Neuron (in vitro differentiated cells): Measurements from ENCODE around the gene SNTG2.

Source experiments
- H2AFZ ChIP-seq: one replicate; pipeline ENCODE4 v1.6.1; 2013; ENCODE audit warnings: low read depth, mild to moderate bottlenecking, inconsistent platforms, low read length, moderate library complexity
- H3K27me3 ChIP-seq: one replicate; pipeline ENCODE4 v1.6.1; 2013; ENCODE audit warnings: low read length; ENCODE audit not compliant: insufficient read depth
- H3K36me3 ChIP-seq: one replicate; pipeline ENCODE4 v1.6.1; 2013; ENCODE audit warnings: low read length; ENCODE audit not compliant: insufficient read depth
- H3K4me1 ChIP-seq: one replicate; pipeline ENCODE4 v1.6.1; 2013; ENCODE audit warnings: low read length; ENCODE audit not compliant: insufficient read depth
- H3K4me3 ChIP-seq: 2 replicates; pipeline ENCODE4 v1.5.1; 2013; ENCODE audit warnings: mild to moderate bottlenecking, low read length, moderate library complexity
- H3K9me3 ChIP-seq: one replicate; pipeline ENCODE4 v1.6.1; 2013; ENCODE audit warnings: low read length

The SNTG2 gene

DNA sequence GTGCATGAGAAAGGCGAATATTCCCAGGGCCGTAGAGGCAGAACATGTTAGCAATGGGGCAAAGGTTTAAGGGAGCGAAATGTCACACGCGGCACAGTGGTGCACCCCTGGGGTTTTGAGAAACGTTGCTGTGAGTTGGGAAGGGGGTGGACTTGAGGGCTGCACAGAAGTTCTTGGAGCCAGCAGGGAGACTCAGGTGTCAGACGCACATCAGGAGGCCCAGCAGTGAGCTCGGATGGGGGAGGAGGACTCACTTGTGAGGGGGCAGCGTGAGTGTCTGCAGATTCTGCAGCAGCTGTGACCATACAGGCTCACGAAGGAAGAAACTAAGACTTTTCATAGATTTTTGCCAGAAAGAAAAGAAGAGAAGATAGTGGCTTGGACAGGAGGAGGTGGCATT lies 218.2 kb downstream of the SNTG2 start:
- no peaks in the 10 kb centered on the region for H3K36me3 ChIP-seq
- H3K4me3 ChIP-seq = no peak overlapping the region
- no peaks in the 10 kb centered on the region for H3K4me1 ChIP-seq
- H3K27me3 ChIP-seq = no peaks in the 10 kb centered on the region
- no peaks in the 10 kb centered on the region for H3K9me3 ChIP-seq
- no peak overlapping the region for H2AFZ ChIP-seq

DNA sequence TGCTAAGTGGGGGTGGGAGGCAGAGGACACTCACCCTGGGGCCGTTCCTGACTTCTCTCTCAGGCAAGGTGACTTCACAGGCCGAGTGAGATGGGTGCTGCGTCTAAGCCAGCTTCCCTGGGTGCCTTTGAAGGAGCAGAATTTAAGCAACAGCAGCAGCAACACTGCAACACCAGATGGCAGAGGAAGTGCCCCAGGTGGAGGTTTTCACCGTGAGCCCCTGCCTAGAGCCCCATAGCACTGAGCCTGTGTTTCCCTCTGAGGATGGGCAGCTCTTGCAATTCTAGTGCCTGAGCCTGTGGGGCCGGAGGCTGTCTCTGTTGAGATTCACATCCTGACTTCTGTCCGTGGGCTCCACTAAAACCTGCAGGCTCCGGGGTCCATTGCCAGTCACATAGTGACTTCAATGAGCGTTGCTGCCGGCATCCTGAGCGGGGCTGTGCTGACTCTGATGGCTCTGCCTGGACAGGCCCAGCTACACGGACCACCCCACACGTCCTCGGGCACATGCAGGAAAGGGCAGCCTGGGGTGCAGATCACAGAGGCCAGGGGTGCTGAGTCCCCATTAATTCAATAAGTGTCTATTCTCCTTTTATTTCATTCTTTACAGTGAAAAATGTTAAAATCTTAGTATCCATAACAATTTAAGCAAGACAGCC lies 218.8 kb downstream of the SNTG2 start:
- Histone ChIP-seq H3K36me3 (no peaks in the 10 kb centered on the region), H3K27me3 (no peaks in the 10 kb centered on the region)

GRCh38 chr2:1170241-1170640 lies 219.6 kb downstream of the SNTG2 start:
- Histone ChIP-seq H3K36me3 (no peaks in the 10 kb centered on the region), H3K27me3 (no peaks in the 10 kb centered on the region), H3K4me1 (no peaks in the 10 kb centered on the region), H2AFZ (no peak overlapping the region), H3K9me3 (no peaks in the 10 kb centered on the region), H3K4me3 (no peak overlapping the region)

More for the DNA sequence above, 218.8 kb downstream of the SNTG2 start:
- Histone ChIP-seq H3K4me3 (no peak overlapping the region), H2AFZ (no peak overlapping the region), H3K4me1 (no peaks in the 10 kb centered on the region), H3K9me3 (no peaks in the 10 kb centered on the region)

DNA sequence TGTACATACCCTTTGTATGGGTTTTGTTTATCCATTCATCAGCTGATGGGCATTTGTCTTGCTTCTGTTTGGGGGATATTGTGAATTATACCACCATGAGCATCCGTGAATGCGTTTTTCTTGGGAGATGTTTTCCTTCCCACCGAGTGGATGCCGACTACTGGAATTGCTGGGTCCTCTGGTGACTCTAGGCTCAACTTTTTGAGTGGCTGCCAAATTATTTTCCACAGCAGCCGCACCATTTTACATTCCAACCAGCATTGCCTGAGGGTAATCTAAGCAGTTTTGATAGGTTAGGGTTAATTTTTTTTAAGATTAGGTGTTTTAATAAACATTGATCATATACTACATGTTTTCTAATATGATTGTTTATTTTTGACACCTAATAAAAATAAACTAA lies 220.1 kb downstream of the SNTG2 start:
- Histone ChIP-seq H2AFZ (no peak overlapping the region), H3K4me1 (no peaks in the 10 kb centered on the region), H3K9me3 (no peaks in the 10 kb centered on the region), H3K36me3 (no peaks in the 10 kb centered on the region), H3K27me3 (no peaks in the 10 kb centered on the region), H3K4me3 (no peak overlapping the region)

DNA sequence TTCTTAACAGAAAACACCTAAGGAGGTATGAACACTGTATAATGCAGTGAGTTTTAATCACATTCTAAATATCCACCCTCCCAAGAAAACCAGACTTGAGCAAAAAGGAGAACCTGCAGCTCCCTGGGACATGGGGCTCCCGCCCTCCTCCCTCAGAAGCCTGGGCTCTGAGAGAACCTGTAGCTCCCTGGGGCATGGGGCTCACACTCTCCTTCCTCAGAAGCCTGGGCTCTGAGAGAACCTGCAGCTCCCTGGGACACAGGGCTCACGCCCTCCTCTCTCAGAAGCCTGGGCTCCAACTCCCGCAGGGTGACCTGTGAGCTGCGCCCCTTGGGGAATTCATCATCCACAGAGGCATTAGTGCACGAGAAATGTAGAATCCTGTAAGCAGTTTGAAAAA lies 222.9 kb downstream of the SNTG2 start:
- no peaks in the 10 kb centered on the region for H3K9me3 ChIP-seq
- no peak overlapping the region for H3K4me3 ChIP-seq
- no peak overlapping the region for H2AFZ ChIP-seq
- H3K27me3 ChIP-seq = no peaks in the 10 kb centered on the region
- no peaks in the 10 kb centered on the region for H3K36me3 ChIP-seq
- H3K4me1 ChIP-seq = no peaks in the 10 kb centered on the region

DNA sequence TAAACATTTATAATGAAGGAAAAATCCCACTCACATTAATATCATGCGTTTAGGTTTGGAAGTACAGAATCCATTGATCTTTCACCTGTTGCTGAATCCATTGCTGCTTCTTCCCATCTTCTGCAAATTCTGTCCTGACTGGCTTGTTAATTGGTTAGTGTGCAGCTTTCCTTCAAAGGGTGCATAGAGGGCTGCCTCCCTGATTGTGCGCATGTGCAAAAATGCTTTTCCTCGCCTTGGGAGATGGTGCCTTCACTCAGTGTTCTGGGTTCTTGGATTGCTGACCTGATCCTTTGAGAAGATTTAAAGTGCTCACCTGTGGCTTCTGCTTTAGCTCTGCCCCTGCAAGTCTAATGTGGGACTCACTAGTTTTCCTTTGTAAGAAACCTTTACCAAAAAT lies 231.2 kb downstream of the SNTG2 start:
- Histone ChIP-seq H3K4me1 (no peaks in the 10 kb centered on the region), H2AFZ (no peak overlapping the region), H3K36me3 (no peaks in the 10 kb centered on the region), H3K9me3 (no peaks in the 10 kb centered on the region), H3K4me3 (no peak overlapping the region), H3K27me3 (no peaks in the 10 kb centered on the region)

DNA sequence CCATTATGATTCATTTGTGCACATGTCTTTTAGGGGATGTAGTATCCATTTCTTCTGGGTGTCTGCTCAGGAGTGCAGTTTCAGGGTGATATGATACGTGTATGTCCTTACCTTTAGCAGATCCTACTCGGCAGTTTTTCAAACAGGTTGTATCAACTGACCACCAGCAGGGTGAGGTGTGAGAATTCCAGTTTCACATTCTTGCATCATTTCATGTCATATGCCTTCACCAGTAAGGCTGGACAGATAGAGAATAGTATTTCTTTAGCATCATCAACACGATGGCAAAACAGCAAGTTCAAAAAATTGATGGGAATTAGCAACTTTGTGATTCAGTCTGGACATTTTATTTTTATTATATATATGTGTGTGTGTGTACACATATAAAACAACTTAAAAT lies 232.7 kb downstream of the SNTG2 start:
- H3K4me1 ChIP-seq = no peaks in the 10 kb centered on the region
- no peak overlapping the region for H2AFZ ChIP-seq
- H3K36me3 ChIP-seq = no peaks in the 10 kb centered on the region

DNA sequence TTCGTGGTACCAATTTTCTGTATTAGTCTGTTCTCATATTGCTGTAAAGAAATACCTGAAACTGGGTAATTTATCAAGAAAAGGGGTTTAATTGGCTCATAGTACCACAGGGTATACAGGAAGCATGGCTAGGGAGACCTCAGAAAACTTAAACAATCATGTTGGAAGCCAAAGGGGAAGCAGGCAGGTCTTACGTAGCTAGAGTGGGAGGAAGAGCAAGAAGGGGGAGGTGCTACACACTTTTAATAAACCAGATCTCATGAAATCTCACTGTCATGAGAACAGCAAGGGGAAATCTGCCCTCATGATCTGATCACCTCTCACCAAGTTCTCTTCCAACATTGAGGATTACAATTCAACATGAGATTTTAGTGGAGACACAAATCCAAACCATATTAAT lies 235.8 kb downstream of the SNTG2 start:
- Histone ChIP-seq H3K4me3 (no peak overlapping the region), H3K36me3 (no peaks in the 10 kb centered on the region), H3K9me3 (no peaks in the 10 kb centered on the region), H3K4me1 (no peaks in the 10 kb centered on the region), H3K27me3 (no peaks in the 10 kb centered on the region), H2AFZ (no peak overlapping the region)

More for the DNA sequence above, 232.7 kb downstream of the SNTG2 start:
- Histone ChIP-seq H3K9me3 (no peaks in the 10 kb centered on the region), H3K4me3 (no peak overlapping the region), H3K27me3 (no peaks in the 10 kb centered on the region)

DNA sequence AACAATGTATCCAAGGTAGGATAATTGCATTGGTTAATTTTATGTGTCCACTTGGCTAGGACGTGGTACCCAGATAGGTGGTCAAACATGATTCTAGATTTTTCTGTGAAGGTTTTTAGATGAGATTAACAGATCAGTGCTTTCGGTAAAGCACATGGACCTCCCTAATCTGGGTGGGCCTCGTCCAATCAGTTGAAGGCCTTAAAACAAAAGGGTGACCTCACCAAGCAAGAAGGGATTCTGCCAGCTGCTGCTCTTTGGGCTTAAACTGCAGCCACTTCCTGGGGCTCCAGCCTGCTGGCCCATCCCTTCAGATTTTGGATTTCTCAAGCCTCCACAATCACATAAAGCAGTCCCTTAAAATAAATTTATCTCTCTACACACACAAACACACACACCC lies 236.5 kb downstream of the SNTG2 start:
- Histone ChIP-seq H3K27me3 (no peaks in the 10 kb centered on the region), H3K4me1 (no peaks in the 10 kb centered on the region), H3K9me3 (no peaks in the 10 kb centered on the region)

DNA sequence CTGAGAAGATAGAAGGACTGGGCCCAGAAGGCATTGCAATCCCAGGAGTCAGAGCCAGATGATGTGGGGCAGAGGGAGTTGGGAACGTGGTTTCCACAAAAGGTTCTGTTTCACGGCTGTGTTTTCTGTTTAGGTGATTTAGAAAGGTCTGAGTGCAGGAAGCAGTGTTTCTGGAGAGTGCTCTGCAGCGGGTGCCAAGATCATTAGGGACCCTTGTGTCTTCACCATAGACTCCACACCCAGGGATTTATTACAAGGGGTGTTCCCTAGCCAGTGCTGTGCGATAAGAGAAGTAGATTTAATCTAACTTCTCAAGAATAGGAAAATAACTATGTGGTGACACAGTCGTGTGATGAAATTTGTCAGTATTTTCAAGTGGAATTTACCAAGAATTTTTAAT lies 241.5 kb downstream of the SNTG2 start:
- H3K4me3 ChIP-seq = no peak overlapping the region
- H2AFZ ChIP-seq = no peak overlapping the region
- no peaks in the 10 kb centered on the region for H3K36me3 ChIP-seq
- H3K4me1 ChIP-seq = no peaks in the 10 kb centered on the region
- H3K9me3 ChIP-seq = no peaks in the 10 kb centered on the region
- H3K27me3 ChIP-seq = no peaks in the 10 kb centered on the region

More for the DNA sequence above, 236.5 kb downstream of the SNTG2 start:
- Histone ChIP-seq H3K4me3 (no peak overlapping the region), H2AFZ (no peak overlapping the region), H3K36me3 (no peaks in the 10 kb centered on the region)

DNA sequence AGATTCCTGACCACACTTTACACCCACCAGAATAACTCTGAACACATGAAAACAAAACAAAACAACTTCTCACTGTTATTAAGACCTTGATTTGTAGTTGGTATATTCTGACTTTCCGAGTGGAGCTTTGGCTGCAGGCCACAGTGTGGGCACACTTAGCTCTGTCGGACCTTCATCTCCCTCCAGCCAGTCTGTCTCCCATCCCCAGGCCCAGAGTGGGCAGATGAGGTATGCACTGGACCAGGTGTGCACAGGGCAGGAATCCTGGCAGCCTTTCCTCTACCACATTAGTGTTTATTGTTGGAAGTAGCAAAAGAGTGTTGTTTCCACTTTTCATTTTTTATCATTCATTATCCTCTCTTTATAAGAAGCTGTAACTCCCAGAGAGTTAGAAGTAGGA lies 243.2 kb downstream of the SNTG2 start:
- Histone ChIP-seq H3K4me1 (no peaks in the 10 kb centered on the region), H3K9me3 (no peaks in the 10 kb centered on the region), H3K27me3 (no peaks in the 10 kb centered on the region), H2AFZ (no peak overlapping the region), H3K4me3 (no peak overlapping the region), H3K36me3 (no peaks in the 10 kb centered on the region)

- Histone ChIP-seq H3K36me3 (no peaks in the 10 kb centered on the region), H2AFZ (no peak overlapping the region), H3K4me1 (no peaks in the 10 kb centered on the region), H3K9me3 (no peaks in the 10 kb centered on the region), H3K27me3 (no peaks in the 10 kb centered on the region), H3K4me3 (no peak overlapping the region)
Observed at GRCh38 chr2:1203772-1204171, 253.1 kb downstream of the SNTG2 start.

DNA sequence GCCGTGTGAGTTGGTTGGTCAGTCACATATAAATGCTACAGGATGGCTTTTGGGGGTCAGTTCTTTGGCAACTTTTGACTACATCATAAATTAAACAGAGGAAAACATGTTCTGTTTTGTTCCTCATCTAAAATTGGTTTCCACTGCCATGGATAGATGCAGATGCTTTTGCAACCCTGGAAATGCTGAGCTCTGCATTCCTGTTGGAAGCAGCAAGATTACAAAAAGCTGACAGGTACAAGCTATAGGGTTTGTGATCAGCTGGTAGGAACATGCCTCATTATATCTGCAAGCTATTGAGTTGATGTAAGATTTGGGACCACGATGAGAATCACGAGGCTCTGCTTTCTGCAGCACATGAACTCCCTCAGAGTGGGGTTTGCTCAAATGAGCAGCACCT lies 255.2 kb downstream of the SNTG2 start:
- no peaks in the 10 kb centered on the region for H3K4me1 ChIP-seq
- no peaks in the 10 kb centered on the region for H3K9me3 ChIP-seq
- no peak overlapping the region for H2AFZ ChIP-seq
- H3K36me3 ChIP-seq = no peaks in the 10 kb centered on the region
- no peaks in the 10 kb centered on the region for H3K27me3 ChIP-seq
- no peak overlapping the region for H3K4me3 ChIP-seq

DNA sequence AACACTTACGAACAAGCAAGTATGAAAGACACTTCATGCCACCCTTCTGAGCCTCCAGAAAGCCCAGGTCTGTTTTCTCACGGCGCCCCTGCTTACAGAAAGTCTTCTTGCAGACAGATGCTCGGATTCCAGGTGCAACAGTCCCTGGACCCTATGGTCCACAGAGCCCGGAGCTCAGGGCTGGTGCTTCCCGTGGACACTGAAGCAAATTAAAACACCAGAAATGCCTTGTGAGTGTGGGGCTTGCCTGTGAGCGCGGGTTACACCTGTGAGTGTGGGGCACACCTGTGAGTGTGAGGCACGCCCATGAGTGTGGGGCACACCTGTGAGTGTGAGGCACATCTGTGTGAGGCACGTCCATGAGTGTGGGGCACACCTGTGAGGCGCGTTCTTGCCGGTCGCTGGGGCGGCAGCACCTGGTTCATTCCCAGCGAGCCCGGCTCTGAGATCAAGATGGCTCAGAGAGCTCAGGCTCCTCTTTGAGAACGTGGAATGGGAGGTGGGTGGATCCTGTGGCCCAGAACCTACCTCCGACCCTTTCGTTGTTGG lies 257.4 kb downstream of the SNTG2 start:
- H2AFZ ChIP-seq = no peak overlapping the region
- no peaks in the 10 kb centered on the region for H3K9me3 ChIP-seq
- H3K36me3 ChIP-seq = no peaks in the 10 kb centered on the region
- no peaks in the 10 kb centered on the region for H3K4me1 ChIP-seq
- H3K27me3 ChIP-seq = no peaks in the 10 kb centered on the region
- H3K4me3 ChIP-seq = no peak overlapping the region
